Stimulated activated CD4-positive, alpha-beta T cell treated with anti-CD3 and anti-CD28 coated beads, Interleukin-1b, Interleukin-23, amount 100 ng/mL, for 1 hour (primary cell): ENCODE measurements around the gene PRKG1.
"Not testable (repeated sequence)": the region's sequence is repeated elsewhere in the genome, so short reads cannot be mapped to it uniquely, and the experiment has no call there.

Experiments
- DNase-seq, 2 donors: peaks; one replicate each; pipeline ENCODE4 v3.0.0-alpha.2; 2020; ENCODE audit warnings: low read depth in 2 of 2

Gene PRKG1

DNA sequence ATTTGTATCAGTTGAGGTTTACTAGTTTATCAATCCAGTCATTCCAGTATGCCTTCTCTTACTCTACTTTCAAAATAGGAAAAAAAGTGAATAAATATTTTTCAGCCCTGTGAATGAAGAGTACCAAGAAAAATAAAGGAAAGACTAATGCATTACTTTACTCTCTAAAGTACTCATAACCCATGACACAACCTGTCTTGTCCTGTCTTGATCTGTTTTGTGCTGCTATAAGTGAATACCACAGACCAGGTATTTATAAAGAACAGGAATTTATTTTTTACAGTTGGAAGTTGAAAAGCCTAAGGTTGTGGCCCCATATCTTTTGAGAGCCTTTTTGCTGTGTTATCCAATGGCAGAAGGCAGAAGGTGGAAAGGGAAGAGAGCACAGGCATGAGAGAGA is 1045.2 kb downstream of the PRKG1 start:
- DNase-seq, result no peak

DNA sequence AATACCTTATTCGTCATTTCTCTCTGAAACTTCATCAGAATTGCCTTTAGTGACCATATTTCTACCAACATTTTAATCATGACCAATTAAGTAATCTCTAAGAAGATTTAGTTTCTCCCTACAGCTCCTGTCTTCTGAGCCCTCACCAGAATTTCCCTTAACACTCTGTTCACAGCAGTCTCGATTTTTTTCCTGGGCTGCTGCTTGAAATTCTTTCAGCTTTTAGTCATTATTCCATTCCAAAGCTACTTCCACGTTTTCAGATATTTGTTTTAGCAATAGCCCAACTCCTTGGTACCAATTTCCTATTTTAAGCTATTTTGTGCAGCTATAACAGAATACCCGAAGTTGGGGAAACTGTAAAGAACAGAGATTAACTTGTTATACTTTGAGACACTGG is 1047.4 kb downstream of the PRKG1 start:
- no peak for DNase-seq

DNA sequence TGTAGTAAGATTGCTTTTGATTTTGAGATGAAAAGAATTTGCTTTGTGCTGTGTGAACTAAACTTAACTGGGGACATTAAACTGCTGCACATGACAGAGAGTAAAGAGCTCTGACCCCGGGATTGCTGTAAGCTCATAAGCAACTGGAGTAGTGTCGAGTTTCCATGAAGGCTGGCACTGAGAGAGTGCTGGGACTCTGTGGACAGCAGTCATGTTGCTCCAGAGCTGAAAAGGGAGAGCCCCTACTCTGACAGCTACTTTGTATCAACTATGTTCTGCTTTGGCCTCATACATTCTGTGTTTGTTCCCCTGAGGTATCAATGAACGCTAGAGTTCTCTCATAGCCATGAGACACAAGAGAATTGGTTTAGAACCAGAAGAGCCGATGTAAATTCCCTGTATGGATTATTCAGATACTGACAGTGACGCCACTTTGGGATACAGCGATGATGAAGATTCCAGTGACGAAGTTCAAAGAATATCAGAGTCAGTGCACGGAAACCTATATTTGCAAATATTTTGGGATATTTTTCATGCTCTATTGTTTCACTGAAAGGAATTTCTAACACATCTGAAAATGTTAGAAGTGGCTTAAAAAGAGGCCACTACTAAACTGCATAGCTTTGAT is 1053.9 kb downstream of the PRKG1 start:
- no peak for DNase-seq

- DNase-seq, result no peak
Observed at GRCh38 chr10:52129410-52130178, 1055.3 kb downstream of the PRKG1 start.

- no peak for DNase-seq
Observed at GRCh38 chr10:52135101-52135500, 1060.8 kb downstream of the PRKG1 start.

GRCh38 chr10:52136921-52137320 is 1062.6 kb downstream of the PRKG1 start:
- no peak for DNase-seq

DNA sequence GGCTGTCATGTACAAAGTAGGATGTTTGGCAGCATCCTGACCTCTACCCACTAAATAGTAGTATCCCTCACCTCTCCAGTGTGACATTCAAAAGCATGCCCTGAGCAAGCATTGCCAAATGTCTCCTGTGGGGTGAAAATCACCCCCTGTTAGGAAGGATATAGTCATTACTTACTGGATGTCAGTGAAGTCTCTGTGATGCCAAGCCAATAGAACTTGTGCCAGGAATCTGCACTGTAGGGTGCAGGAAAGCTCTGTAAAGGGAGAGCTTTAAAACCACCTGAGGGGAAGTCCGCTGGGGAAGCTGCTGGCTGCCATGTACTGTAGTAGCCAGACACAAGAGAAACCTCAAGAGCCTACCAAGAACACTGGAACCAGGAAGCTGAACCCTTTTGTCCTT is 1069.1 kb downstream of the PRKG1 start:
- no peak for DNase-seq

DNA sequence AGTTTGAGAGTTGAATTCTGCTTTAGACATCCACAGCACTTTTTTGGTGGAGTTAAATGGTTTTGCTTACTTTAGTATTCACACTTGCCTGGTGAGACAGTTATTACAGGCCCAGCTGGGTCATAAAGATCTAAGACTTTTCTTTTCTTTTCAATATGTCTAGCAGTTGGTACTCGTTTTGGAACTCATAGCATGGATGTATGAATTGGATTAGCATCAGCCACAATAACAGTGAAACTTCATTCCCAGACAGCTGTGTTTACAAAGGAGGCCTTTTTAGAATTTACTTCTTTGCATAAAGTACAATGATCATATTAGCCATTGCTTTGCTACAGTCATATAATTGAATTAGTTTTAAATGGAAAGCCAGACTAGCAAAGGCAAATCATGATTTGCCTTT is 1071.3 kb downstream of the PRKG1 start:
- DNase-seq, result no peak

DNA sequence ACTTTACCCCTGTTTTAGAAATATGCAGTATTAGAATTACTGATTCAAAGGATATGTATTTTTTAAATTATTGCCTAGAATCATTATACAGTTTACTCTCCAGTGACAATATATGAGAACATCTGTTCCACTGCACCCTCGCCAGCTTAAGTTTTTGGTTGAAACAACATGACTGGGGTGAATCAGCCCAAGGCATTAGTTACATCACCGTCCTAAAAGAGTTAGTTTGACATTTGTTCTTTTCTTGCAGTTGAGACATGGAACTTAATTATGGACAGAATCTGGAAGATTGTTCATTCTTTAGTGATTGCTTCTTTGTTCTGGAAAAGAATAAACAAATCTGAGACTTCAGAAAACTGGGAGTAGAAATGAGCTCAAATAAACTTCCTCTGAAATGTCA is 1072.5 kb downstream of the PRKG1 start:
- no peak for DNase-seq

GRCh38 chr10:52170776-52171175 is 1096.5 kb downstream of the PRKG1 start:
- DNase-seq, result no peak

DNA sequence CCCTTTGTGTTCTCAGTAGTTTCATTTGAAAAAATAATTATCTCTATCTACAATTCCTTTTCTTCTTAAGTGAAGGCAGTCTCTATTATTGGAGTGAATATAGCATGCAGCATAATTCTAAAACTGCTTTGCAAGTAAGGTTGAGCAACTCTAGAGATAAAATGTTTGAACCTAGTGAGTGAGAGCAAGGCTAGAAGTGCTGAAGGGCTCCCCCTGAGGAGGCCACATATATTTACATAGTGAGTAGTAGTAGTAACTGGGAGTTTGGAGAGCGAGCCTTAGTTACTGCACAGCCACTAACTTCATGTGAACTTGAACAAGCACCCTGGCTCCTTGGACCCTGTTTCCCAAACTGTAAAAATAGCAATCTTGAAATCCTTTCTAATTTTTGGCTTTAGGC is 1098.3 kb downstream of the PRKG1 start:
- no peak for DNase-seq

GRCh38 chr10:52185256-52185655 is 1111.0 kb downstream of the PRKG1 start:
- DNase-seq, result no peak

GRCh38 chr10:52187521-52188258 is 1113.4 kb downstream of the PRKG1 start:
- no peak for DNase-seq

GRCh38 chr10:52191049-52191448 is 1116.8 kb downstream of the PRKG1 start:
- DNase-seq, result no peak

GRCh38 chr10:52194191-52194590 is 1119.9 kb downstream of the PRKG1 start:
- DNase-seq, result no peak

- DNase-seq, result no peak
Observed at GRCh38 chr10:52194716-52195115, 1120.4 kb downstream of the PRKG1 start.

DNA sequence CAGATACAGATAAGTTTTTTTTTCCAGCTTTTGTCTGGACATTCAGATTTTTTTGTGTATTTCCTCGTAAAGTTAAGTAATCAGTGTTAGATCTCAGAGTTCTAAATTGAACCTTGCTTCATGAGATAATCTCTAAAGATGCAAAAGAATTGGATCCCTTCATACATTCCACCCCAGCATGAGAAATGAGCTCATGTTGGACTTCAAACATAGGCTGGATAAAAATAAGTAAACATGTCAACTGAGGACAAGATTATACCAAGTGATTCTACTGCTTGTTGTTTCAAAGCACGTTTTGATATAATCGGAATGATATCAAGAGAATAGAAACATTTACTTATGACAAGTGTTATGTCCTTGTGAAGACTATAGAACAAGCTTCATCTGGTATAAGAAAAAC is 1122.8 kb downstream of the PRKG1 start:
- DNase-seq, result no peak

DNA sequence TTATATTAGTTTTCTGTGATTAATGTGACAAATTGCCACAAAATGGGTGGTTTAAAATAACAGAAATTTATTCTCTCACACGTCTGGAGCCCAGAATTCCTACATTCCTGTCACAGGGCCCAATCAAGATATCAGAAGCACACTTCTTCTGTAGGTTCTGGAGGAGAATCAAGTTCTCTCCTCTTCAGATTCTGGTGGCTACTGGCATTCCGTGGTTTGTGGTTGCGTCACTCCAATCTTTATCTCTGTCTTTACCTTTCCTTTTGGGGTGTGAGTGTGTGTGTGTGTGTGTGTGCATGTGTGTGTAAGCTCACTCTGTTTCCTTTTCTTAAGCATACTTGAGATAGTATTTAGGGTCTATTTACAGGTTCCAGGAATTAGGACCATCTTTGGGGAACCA is 1124.3 kb downstream of the PRKG1 start:
- no peak for DNase-seq

- not testable (repeated sequence) for DNase-seq
Observed at GRCh38 chr10:52204906-52205305, 1130.6 kb downstream of the PRKG1 start.

DNA sequence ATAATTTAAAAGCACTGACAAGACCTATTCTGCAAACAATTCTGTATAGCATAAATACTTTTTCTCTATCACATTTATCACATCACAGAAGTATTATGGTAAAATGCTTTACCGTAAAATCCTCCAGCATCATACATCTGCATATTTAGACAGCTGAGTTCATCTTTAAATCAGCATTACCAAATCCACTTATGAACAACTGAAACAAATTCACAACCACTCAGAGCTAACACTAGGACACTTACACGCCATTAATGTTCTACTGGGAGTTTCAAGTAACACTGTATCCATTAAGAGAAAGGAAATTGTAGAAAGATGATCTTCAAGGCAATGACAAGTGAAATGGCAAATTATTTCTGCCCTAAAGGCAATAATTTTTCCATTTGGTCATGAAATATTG is 1134.1 kb downstream of the PRKG1 start:
- DNase-seq, result no peak

DNA sequence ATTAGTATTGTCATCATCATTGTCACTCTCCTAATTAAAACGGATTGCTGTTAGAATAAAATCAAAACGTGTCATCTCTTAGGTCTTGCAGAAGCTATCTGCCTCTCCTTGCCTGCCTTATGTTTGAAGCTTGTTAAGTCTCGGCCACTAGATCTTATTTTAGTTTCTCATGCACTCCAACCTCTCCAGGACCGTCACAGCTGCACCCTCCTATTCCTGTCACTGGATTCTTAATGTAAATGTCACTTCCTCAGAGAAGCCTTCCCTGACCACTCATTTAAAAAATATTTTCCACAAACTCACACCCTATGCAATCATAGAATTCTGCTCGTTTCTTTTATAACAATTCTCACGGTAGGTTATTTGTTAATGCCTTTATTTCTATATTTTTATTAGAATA is 1135.9 kb downstream of the PRKG1 start:
- DNase-seq, result no peak

DNA sequence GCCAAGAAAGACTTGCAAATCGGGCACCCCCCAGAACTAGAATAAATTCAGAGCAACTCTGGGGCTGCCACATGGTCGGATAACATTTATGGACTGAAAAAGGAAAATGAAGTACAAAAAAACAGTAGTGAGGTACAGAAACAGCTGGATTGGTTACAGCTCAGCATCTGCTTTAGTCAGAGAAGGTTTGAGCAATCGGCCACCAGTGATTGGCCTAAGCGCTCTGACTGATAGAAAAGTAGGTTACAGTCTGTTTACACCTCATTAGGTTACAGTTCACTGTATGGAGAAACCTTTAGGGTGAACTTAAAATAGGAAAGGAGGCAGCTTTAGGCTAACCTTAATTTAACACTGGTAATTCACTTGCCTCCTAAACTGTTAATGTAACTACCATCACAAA is 1137.8 kb downstream of the PRKG1 start:
- DNase-seq, result no peak

DNA sequence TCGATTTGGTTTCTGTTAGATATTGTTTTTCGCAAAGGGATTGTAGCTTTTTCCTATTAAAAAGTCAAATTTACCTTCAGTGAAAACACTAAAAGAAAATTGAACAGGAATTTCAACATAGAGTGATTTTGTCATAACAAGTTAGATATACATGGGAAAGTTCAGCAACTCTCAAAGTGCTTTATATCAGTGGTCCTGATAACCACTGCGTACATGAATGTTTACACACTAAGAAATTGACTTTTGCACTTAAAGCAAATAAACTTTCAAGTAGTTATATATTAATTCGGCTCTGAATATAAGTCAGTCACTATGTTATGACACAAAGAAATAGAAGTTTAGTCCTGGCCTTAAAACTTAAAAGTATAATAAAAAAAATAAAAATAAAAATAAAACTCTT is 1138.5 kb downstream of the PRKG1 start:
- no peak for DNase-seq
